Type B pancreatic cell (in vitro differentiated cells): ENCODE data around the gene KCTD21. TPM values are rescaled to one million over a fixed set of nuclear protein-coding genes. Genes with fewer than 3 reads are reported as not detected.
"Not testable (repeated sequence)": the region's sequence is repeated elsewhere in the genome, so short reads cannot be mapped to it uniquely, and the experiment has no call there.

Experiments
- DNase-seq: peaks from one replicate; pipeline ENCODE4 v3.0.0; 2021; ENCODE audit warnings: mixed read lengths; ENCODE audit not compliant: unreplicated experiment; ENCODE audit errors: extremely low spot score
- H3K27ac Mint-ChIP-seq: 2 replicates; pipeline ENCODE4 v1.8.0; 2021; ENCODE audit warnings: mild to moderate bottlenecking, mixed read lengths
- H3K27me3 Mint-ChIP-seq: 2 replicates; pipeline ENCODE4 v1.8.0; 2021; ENCODE audit warnings: mixed read lengths
- H3K36me3 Mint-ChIP-seq: 2 replicates; pipeline ENCODE4 v1.8.0; 2021; ENCODE audit warnings: mixed read lengths
- H3K4me1 Mint-ChIP-seq: one replicate; pipeline ENCODE4 v1.8.0; 2021; ENCODE audit warnings: mixed read lengths; ENCODE audit not compliant: unreplicated experiment
- H3K4me3 Mint-ChIP-seq: 2 replicates; pipeline ENCODE4 v1.8.0; 2021; ENCODE audit warnings: mild to moderate bottlenecking, mixed read lengths
- H3K9me3 Mint-ChIP-seq: 2 replicates; pipeline ENCODE4 v1.8.0; 2021; ENCODE audit warnings: mixed read lengths
- CTCF ChIP-seq: fragments of 200-600 bp; sonication (generic); conservative IDR thresholded peaks from 2 replicates; pipeline ENCODE4 v1.5.0; 2021; ENCODE audit warnings: antibody characterized with exemption, mild to moderate bottlenecking
- total RNA-seq: library from RNA; stranded (reverse); gene quantifications from 2 replicates; pipeline ENCODE4 v1.2.1, GENCODE V29; 2021; ENCODE audit warnings: low replicate concordance

Gene KCTD21
- total RNA-seq, 1 donor from 2014 or later: 9.7 TPM

GRCh38 chr11:78181185-78181584, 7.2 kb downstream of the KCTD21 start:
- H3K27ac Mint-ChIP-seq: no peak overlapping the region
- peaks cover 19% of the 10 kb centered on the region for H3K36me3 Mint-ChIP-seq
- H3K9me3 Mint-ChIP-seq: no peaks in the 10 kb centered on the region
- no peak for TF ChIP-seq CTCF
- DNase-seq: no peak
- no peaks in the 10 kb centered on the region for H3K4me1 Mint-ChIP-seq
- no peaks in the 10 kb centered on the region for H3K27me3 Mint-ChIP-seq
- no peak overlapping the region for H3K4me3 Mint-ChIP-seq

GRCh38 chr11:78180751-78181150, 7.7 kb downstream of the KCTD21 start:
- Mint-ChIP-seq H3K9me3 (no peaks in the 10 kb centered on the region), H3K27me3 (no peaks in the 10 kb centered on the region), H3K27ac (no peak overlapping the region), H3K4me1 (no peaks in the 10 kb centered on the region), H3K4me3 (no peak overlapping the region), H3K36me3 (peaks cover 21% of the 10 kb centered on the region)
- no peak for TF ChIP-seq CTCF
- DNase-seq: no peak

GRCh38 chr11:78179459-78180071, 8.9 kb downstream of the KCTD21 start:
- H3K27me3 Mint-ChIP-seq: no peaks in the 10 kb centered on the region
- no peak for DNase-seq
- no peak overlapping the region for H3K4me3 Mint-ChIP-seq
- no peak for TF ChIP-seq CTCF
- no peak overlapping the region for H3K27ac Mint-ChIP-seq
- no peaks in the 10 kb centered on the region for H3K4me1 Mint-ChIP-seq
- H3K9me3 Mint-ChIP-seq: no peaks in the 10 kb centered on the region
- H3K36me3 Mint-ChIP-seq: peaks cover 23% of the 10 kb centered on the region

- H3K4me3 Mint-ChIP-seq: no peak overlapping the region
- H3K36me3 Mint-ChIP-seq: peaks cover 28% of the 10 kb centered on the region
These were observed 11.2 kb downstream of the KCTD21 start for GRCh38 chr11:78177216-78177615.

GRCh38 chr11:78176605-78177141, 11.8 kb downstream of the KCTD21 start:
- no peak for DNase-seq
- TF ChIP-seq CTCF: no peak
- Mint-ChIP-seq H3K4me3 (no peak overlapping the region), H3K4me1 (no peaks in the 10 kb centered on the region), H3K27ac (no peak overlapping the region), H3K9me3 (no peaks in the 10 kb centered on the region), H3K36me3 (peaks cover 28% of the 10 kb centered on the region), H3K27me3 (no peaks in the 10 kb centered on the region)

More at GRCh38 chr11:78177216-78177615, 11.2 kb downstream of the KCTD21 start:
- no peaks in the 10 kb centered on the region for H3K4me1 Mint-ChIP-seq
- no peak overlapping the region for H3K27ac Mint-ChIP-seq
- H3K9me3 Mint-ChIP-seq: no peaks in the 10 kb centered on the region
- TF ChIP-seq CTCF: no peak
- H3K27me3 Mint-ChIP-seq: no peaks in the 10 kb centered on the region
- DNase-seq: no peak

GRCh38 chr11:78175862-78176261, 12.6 kb downstream of the KCTD21 start:
- H3K36me3 Mint-ChIP-seq: peaks cover 23% of the 10 kb centered on the region
- DNase-seq, H3K4me3 Mint-ChIP-seq, H3K27me3 Mint-ChIP-seq, H3K4me1 Mint-ChIP-seq, H3K27ac Mint-ChIP-seq, H3K9me3 Mint-ChIP-seq: not testable (repeated sequence)
